Measurements from ENCODE around the gene POMT2. TPM values are rescaled to one million over a fixed set of nuclear protein-coding genes. Genes with fewer than 3 reads are reported as not detected.

POMT2 gene
- total and polyA plus RNA-seq, 2 experiments from 2014 or later, result 21.1 to 39.3 TPM

DNA sequence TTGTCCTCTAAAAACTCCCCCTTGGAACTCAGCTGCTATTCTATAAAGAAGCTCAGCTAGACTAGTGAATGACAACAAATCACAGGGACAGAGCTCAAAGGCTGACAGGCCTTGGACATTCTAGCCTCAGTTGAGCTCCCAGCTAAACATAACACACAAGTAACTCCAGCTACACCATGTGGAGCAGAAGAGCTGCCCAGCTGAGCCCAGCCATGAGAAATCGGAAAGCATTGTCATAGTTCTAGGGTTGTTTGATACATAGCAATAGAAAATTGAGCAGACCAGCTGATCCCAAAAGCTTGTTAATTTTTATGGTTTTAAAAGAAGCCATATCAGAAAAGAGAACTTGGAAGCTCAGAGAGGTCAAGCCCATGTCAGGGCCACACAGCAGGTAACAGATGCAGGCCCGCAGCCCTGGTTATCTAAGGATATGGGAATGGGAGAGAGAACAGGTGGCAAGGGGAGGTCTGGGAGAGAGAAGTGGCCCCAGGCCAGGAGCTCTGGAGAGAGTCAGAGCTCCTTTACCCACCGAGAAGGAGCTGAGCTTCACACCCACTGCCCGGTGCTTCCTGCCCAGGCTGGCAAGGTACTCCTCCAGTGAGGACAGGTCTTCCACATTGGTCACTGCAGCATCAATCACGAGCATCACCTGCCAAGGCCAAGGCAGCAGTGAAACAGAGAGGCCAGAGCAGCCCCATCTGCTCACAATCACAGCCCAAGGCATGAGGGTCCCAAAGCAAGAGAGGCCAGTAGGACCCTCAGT is 52.6 kb downstream of the POMT2 start:
- no peak overlapping the region for H3K27ac ChIP-seq
- DNase-seq (ENCODE audit: low spot score), result no peak
- H3K79me2 ChIP-seq, result no peaks in the 10 kb centered on the region
- H3K36me3 ChIP-seq (replicated peaks; ENCODE audit: insufficient read depth, low read depth), result no peaks in the 10 kb centered on the region
- no peak overlapping the region for H2AFZ ChIP-seq
- no peaks in the 10 kb centered on the region for H3K9me3 ChIP-seq (ENCODE audit: low read depth)
- H3K4me2 ChIP-seq, result no peak overlapping the region
- H3K4me3 ChIP-seq, result no peak overlapping the region
- H3K9me2 ChIP-seq (replicated peaks; ENCODE audit: insufficient read depth), result no peaks in the 10 kb centered on the region
- H4K20me1 ChIP-seq (ENCODE audit: insufficient read depth, poor library complexity, severe bottlenecking), result no peaks in the 10 kb centered on the region
- no peak for TF ChIP-seq EZH2phosphoT487 (IDR thresholded peaks at IDR 0.05; ENCODE audit: low read depth, severe bottlenecking, unreplicated experiment)
- no peak for TF ChIP-seq EZH2 (IDR thresholded peaks at IDR 0.05; ENCODE audit: borderline replicate concordance)
- TF ChIP-seq, protein P1, sequence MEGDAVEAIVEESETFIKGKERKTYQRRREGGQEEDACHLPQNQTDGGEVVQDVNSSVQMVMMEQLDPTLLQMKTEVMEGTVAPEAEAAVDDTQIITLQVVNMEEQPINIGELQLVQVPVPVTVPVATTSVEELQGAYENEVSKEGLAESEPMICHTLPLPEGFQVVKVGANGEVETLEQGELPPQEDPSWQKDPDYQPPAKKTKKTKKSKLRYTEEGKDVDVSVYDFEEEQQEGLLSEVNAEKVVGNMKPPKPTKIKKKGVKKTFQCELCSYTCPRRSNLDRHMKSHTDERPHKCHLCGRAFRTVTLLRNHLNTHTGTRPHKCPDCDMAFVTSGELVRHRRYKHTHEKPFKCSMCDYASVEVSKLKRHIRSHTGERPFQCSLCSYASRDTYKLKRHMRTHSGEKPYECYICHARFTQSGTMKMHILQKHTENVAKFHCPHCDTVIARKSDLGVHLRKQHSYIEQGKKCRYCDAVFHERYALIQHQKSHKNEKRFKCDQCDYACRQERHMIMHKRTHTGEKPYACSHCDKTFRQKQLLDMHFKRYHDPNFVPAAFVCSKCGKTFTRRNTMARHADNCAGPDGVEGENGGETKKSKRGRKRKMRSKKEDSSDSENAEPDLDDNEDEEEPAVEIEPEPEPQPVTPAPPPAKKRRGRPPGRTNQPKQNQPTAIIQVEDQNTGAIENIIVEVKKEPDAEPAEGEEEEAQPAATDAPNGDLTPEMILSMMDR (IDR thresholded peaks at IDR 0.05; ENCODE audit: poor library complexity), result no peak
- peaks cover 4% of the 10 kb centered on the region for H3K4me1 ChIP-seq (ENCODE audit: insufficient read depth)
- WGBS (ENCODE audit: low lambda C conversion rate, missing lambda C conversion rate), result 95% methylated on average over 5 of the region's 5 CpGs
- H3K27me3 ChIP-seq, result peaks cover 50% of the 10 kb centered on the region

DNA sequence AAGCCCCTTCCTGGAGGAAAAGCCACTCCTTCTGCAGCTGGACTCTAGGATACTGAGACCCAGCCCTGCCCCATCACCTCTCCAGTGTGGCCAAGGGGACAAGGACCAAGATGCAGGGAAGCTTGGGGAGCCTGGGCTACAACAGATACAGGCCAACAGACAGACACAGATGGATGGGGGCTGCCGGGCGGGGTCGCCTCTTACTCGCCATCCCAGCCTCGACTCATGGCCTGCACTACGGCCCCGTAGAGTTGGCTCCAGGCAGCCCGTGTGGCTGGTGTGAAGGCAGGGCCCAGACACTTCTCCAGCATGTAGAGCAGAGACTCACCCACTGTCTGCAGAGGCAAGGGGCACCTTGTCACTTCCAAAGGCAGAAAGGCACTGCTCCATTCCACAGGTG is 54.3 kb downstream of the POMT2 start:
- H3K36me3 ChIP-seq (replicated peaks; ENCODE audit: insufficient read depth, low read depth), result no peaks in the 10 kb centered on the region
- H3K9me2 ChIP-seq (replicated peaks; ENCODE audit: insufficient read depth), result no peaks in the 10 kb centered on the region
- WGBS (ENCODE audit: low lambda C conversion rate, missing lambda C conversion rate), result 93% methylated on average over 8 of the region's 8 CpGs
- H4K20me1 ChIP-seq (ENCODE audit: insufficient read depth, poor library complexity, severe bottlenecking), result no peaks in the 10 kb centered on the region
- no peak for DNase-seq (ENCODE audit: low spot score)
- no peak overlapping the region for H3K4me3 ChIP-seq
- H2AFZ ChIP-seq, result no peak overlapping the region
- peaks cover 4% of the 10 kb centered on the region for H3K4me1 ChIP-seq (ENCODE audit: insufficient read depth)
- no peaks in the 10 kb centered on the region for H3K9me3 ChIP-seq (ENCODE audit: low read depth)
- no peak overlapping the region for H3K4me2 ChIP-seq
- no peak for TF ChIP-seq EZH2 (IDR thresholded peaks at IDR 0.05; ENCODE audit: borderline replicate concordance)
- no peak for TF ChIP-seq EZH2phosphoT487 (IDR thresholded peaks at IDR 0.05; ENCODE audit: low read depth, severe bottlenecking, unreplicated experiment)
- TF ChIP-seq, protein P1 (IDR thresholded peaks at IDR 0.05; ENCODE audit: poor library complexity), result no peak
- H3K27me3 ChIP-seq, result peaks cover 33% of the 10 kb centered on the region
- H3K27ac ChIP-seq, result no peak overlapping the region
- no peaks in the 10 kb centered on the region for H3K79me2 ChIP-seq

DNA sequence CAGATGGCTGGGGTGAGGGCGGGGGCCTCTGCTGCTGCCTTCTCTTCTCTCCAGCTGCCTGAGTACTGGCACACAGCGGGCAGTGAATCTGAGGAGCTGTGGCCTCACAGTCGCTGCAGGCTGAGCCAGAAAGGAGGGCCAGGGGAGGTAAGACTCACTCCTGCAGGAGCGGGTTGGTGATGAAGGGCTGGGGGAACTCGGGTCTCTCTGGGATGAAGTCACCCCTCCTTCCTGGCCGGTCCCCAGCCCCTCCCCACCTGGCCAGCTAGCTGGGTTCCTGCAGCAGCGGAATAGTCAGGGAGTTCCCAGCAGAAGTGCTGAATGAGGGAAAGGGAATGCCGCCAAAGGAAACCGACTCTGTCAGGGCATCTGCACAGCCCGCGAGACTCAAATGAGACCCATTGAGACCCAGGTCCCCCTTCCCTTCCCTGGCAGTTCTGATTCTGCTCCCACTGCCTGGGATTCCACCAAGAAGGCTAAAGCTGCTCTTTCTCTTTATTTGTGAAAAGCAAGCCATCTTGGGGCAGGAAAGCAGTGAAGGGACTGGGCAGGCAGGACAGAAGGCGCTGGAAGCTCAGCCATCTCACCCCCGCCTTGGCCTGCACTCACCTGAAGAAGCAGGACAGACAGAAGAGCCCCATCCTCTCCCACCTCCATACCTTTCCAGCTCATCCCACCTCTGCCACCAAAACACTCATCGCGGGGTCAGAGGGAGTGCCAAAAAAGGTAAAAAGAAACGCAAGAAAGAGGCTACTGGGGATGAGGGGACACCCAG is 54.9 kb downstream of the POMT2 start:
- TF ChIP-seq EZH2 (IDR thresholded peaks at IDR 0.05; ENCODE audit: borderline replicate concordance) (no peak), EZH2phosphoT487 (IDR thresholded peaks at IDR 0.05; ENCODE audit: low read depth, severe bottlenecking, unreplicated experiment) (no peak)
- TF ChIP-seq, protein P1 (IDR thresholded peaks at IDR 0.05; ENCODE audit: poor library complexity), result no peak
- no peaks in the 10 kb centered on the region for H3K9me3 ChIP-seq (ENCODE audit: low read depth)
- no peaks in the 10 kb centered on the region for H3K36me3 ChIP-seq (replicated peaks; ENCODE audit: insufficient read depth, low read depth)
- peaks cover 2% of the 10 kb centered on the region for H3K4me1 ChIP-seq (ENCODE audit: insufficient read depth)
- no peaks in the 10 kb centered on the region for H4K20me1 ChIP-seq (ENCODE audit: insufficient read depth, poor library complexity, severe bottlenecking)
- no peak overlapping the region for H3K4me3 ChIP-seq
- no peak overlapping the region for H2AFZ ChIP-seq
- H3K9me2 ChIP-seq (replicated peaks; ENCODE audit: insufficient read depth), result no peaks in the 10 kb centered on the region
- 89% methylated on average over 16 of the region's 16 CpGs for WGBS (ENCODE audit: low lambda C conversion rate, missing lambda C conversion rate)
- H3K79me2 ChIP-seq, result no peaks in the 10 kb centered on the region
- H3K27ac ChIP-seq, result no peak overlapping the region
- peaks cover 27% of the 10 kb centered on the region for H3K27me3 ChIP-seq
- no peak for DNase-seq (ENCODE audit: low spot score)
- no peak overlapping the region for H3K4me2 ChIP-seq
